Medulla oblongata (tissue), 1 donor: Measurements from ENCODE around the gene SETD1B.

Experiments
- DNase-seq: peaks from one replicate; pipeline ENCODE4 v3.0.0-alpha.2; 2015; ENCODE audit errors: extremely low spot score

SETD1B gene

GRCh38 chr12:121795034-121795968 lies 8.5 kb upstream of the SETD1B start:
- DNase-seq, result peak; percentile 94

DNA sequence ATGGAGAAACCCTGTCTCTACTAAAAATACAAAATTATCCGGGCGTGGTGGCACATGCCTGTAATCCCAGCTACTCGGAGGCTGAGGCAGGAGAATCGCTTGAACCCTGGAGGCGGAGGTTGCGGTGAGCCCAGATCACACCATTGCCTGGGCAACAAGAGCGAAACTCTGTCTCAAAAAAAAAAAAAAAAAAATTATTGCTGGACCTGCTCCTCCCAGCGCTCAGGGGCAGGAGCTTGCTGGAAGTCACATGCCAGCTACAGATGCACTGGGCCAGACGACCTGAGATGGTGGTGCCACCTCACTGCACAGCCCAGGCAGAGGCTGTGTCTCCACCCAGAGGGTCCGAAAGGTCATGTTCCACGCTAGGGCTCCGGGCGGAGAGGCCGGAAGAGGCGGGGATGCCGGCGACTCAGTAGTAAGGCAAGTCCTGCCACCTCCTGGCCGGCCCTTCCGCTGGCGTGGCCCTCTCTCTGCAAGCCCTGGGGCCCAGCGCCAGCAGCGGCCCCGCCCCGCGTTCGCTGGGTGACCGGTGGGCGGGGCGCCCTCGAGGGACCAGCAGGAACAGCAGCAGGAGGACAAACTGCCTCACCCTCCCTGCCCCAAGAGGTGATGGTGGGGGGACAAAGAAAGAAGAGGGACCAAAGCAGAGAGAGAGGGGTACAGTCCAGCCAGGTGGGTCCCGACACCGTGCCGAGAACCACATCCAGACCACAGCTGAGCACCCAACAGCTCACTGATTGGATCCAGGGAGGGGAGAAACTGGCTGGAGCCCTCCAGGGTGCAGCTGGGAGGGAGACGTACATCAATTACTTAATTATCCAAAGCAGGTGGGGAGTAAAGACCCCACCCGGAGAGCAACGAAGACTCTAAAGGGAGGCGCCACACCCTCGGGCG lies 6.7 kb upstream of the SETD1B start:
- peak; percentile 90 for DNase-seq

DNA sequence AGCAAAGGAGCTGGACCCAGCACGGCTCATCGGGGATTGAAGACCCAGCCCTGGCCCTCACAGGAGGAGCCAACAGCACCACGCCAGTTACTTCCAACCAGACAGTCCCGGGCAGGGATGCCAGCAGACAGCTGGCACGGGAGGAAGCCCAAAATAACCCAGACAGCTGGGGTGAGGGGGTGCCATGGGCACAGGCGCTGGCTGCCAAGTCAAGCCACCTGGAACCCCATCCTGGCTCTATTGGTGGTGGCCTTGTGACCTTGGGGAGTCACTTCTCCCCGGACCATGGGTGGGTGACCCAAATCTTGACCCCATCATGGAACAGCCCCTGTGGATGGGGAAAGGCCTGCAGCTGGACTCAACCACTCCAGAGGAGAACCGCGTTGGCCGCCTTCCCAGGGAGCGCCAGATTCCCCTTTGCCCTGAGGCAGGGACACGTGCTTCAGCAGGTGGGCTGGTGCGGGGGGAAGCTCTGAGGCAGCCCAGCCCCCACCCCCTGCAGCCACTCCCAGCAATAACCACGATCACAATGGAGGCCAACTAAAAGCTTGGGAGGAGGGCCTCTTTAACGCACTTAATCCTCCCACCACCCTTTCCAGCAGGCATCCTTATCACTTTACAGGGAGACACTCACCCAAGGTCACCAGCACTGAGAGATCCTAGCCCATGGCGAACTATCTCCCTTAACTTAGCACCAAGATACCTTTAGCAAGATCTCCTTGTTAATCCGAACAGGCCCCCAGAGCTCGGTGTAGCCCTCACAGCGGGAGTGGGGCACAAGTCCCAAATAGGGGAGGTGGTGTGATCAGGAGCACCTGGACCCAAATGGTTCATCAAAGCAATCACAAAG lies 5.6 kb upstream of the SETD1B start:
- peak; percentile 46 for DNase-seq

- no peak for DNase-seq
Observed at GRCh38 chr12:121798787-121799155, 5.0 kb upstream of the SETD1B start.

DNA sequence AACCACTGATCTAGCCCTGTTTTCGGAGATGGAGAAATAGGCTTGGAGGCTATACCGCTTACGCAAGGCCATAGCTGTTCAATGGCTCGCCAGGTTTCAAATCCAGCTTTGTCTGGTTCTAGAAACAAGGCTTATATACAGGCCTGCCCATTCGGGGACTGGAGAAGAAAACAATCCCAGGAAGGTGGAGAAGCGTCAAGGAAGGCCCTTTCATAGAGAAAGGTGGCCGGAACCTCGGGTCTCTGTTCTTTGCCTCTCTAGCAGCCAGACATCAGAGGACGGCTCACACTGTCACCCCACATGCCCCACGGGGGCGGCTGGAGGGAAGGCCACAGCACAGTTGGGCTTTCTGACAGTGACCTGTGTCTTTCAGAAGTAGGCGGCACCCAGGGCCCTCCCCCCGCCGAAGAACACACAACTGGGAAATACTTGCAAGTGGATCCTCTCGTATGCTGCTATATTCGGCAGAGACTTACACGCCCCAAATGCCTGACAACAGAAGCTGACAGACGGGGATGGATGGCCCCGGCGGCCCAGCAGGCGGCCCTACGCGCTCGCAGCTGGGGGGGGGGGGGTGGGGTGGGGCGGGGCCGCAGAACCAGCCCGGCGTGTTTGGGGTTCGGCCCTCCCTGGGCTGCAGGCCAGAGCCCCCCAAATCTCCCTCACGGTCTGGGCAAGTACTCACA lies 4.5 kb upstream of the SETD1B start:
- peak; percentile 79 for DNase-seq

DNA sequence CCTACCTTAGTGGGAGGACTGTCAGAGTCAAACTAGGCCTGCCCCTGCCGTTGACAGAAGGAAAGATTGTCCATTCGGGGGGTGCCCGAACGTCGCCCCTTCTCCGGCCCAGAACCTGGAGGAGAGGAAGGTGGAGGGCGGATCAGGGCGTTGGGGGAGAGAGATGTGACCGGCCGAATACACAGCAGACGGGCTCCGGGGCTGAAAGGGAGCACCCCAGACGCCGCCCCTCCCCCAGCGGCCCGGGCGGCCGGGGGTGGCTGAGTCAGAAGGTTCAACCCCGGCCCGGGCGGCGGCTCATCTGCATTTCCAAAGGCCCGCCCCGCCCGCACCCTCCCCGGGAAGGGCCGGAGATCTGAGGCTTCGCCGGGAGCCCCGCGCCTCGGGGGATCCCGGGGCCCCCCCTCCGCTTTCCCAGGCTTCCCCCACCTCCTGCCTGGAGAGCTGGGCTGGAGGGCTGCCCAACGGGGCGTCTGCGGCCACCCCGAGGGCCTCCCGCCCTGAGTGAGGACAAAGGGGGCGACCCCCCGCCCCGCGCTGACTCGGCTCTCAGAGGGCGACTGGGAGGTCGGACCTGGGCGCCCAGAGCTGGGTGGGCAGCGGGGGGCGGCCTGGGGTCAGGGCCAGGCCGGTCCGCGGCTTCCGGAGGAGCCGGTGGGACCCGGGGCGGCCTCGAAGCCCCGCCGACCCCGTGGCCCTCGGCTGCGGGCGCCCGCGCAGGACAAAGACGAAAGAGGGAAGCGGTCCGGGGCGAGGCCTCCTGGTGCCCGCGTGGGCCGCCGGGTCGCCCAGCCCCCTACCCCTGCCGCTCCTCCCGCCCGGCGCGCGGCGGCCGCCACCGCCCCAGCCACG lies 3.7 kb upstream of the SETD1B start:
- peak; percentile 76 for DNase-seq

DNA sequence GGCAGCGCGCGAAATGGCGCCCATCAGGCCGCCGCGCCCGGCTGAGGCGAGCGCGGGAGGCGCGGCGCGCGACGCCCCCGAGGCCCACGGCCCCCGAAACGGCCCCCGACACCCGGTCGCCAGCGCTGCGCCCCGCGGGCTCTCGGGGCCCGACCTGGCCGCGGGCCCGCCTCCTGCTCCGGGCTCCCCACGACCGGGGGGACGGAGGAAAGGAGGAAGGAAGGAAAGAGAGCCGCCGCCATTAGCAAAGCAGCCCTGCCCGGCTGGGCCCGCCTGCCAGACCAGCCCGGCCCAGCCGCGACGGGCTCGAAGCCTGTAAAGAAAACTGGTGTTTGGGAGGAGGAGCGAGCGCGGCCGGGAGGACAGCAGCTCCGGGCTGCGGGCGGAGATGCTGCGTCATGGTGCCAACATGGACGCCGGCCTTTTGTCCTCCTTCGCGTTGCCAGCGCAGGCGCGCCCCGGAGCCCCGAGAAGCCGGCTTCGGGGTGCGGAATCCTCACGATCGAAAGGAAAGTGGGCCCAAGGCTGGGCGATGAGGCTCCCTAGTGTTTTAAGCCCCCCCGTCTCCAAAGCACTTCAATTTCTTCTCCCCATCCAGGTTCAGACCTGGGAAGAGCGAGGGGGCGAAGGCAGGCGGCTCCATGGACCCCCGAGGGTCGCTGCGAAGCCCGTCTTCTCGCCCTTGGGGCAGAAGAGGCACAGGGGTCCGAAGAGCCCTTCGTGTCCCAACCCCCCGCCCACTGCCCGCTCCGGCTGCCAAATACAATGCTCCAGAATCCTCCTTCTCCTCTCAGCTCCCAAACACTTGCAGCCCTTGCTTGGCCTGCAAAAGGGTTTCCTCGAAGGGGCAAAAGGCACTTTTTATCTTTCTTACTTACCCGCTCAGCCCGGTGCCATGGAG lies 2.9 kb upstream of the SETD1B start:
- DNase-seq, result peak; percentile 72

DNA sequence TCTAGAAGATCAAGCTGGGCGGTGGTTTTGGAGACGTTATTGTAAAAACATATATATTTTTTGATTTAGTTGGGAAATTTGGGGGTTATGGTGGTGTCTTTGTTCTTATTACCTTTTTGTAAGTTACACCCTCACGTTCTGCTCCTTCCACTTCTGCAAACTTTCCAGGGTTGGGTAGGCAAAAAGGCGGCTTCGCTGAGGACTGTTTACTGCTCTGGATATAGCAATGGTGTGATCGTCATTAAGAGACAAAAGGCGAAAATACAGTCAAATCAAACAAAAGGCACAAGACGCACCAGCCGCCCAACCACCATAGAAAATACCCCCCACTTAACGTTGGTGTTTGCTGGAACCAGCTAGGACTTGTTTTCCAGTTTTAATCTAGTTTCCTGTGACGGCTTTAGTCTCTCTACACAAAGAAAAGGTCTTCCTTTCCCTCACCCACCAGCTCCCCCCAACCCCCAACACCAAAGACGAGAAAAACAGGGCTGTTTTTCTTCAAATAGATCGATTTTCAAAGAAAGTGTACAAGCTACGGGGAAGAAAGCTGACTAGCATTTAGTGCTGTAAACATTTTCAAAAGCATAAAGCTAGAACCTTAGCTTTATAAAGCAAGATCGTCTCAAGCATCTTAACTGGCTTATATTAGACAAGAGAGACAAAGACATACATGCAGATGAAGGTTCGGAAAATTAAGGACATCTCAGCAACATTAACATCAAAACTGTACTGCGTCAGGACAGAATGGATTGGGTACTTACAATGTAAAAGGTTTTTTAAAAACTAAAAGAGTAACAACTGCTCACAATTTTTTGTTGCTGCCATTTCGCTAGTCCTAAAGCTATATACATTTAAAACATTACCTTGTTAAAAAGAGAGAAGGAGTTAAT lies 2.0 kb upstream of the SETD1B start:
- peak; percentile 64 for DNase-seq

- DNase-seq, result no peak
Observed at GRCh38 chr12:121802485-121802842, 1.3 kb upstream of the SETD1B start.

DNA sequence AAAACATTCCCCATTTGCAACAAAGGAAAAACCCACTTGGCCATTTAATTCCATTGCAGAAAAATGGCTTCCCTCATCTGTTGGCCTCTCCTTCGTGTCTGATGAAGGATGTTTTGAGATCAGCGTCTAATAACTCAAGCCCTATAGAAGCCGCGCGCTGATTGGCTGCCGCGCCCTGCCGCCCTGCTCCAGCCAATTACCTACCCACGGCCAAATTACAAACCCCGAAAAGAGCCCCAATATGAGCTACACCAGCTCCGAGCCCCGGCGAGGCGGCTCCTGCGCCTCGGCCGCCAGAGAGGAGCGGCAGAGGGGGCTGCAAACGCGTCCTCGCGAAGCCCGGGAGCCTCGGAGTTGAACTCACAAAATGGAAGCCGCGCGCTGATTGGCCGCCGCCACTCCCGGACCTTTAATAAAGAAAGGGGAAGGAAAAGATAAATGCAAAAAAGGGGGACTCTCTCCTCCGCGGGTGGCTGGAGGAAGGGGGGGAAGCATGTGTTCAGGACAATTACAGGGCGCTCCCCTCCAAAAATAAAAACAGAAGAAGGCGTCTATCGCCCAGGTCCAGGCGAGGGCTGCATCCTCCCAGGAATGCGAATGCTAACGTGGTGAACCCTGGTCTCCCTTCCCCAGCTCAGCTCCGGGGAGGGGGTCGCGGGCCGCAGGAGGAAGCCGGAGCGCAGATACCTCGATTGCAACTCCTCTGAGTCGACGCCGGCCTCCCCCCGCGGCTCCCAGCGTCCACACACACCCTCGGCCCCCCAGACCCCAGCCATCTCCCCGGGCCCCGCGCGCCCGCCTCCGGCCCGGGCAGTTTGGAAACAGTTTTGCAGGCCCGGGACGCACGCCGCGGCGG lies 738 bp upstream of the SETD1B start:
- peak; percentile 96 for DNase-seq

DNA sequence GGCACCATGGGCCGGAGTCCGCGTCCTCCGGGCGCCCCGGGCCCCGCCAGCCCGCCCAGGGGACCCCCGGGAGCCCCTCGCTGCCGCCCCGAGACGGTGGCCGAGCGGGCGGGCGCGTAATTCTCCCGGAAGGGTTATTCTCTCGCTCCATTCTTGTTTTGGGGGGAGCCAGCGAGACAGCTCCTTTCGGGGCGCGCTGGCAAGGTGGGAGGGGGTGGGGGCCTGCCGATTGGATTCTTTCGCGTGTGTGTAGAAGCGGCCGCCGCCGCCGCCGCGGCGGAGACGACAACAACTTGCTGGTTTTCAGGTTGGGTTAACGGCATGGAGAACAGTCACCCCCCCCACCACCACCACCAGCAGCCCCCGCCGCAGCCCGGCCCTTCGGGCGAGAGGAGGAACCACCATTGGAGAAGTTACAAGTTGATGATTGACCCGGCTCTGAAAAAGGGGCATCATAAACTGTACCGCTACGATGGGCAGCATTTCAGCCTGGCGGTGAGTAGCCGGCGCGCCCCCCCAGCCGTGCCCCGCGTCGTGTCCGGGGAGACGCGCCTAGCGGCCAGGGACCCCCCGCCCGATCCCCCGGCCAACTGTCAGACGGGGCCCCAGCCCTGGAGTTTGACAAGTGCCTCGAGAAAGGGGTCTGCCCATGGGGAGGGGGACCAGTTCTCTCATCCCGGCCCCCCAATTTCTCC lies 755 bp downstream of the SETD1B start:
- peak; percentile 23 for DNase-seq

DNA sequence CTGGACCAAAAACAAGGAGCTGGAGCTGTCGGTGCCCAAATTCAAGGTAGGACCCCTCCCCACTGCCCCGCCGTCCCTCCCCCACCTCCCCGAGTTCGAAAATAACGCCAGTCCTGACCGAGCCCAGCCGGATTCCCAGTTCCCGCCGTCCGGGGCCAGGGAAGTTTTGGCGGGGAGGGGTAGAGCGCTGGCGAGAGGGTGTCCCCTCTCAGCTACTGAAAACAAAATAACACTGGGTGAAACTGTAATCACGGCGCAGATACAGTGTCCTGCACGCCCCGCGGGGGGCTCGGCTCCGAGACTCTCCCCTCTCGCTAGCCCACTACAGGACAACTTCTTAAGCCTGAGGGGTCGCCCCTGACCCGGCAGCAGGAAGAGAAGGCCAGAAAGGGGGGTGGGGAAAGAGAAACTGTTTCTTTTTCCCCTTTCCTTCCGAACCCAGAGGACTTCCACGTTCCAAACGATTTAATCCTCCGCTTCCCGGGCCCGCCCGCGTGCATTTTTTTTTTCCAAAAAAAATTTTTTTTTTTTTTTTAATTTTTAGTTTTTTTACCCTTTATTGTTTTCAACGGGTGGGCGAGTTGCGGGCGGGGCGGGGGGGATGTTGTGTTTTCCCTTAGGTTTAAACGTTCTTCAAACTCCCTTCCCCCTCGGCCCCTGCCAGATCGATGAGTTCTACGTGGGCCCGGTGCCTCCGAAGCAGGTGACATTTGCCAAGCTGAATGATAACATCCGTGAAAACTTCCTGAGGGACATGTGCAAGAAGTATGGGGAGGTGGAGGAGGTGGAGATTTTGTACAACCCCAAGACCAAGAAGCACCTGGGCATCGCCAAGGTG lies 1.6 kb downstream of the SETD1B start:
- DNase-seq, result no peak

- no peak for DNase-seq
Observed at GRCh38 chr12:121806009-121806545, 2.3 kb downstream of the SETD1B start.

- peak; percentile 25 for DNase-seq
Observed at GRCh38 chr12:121806546-121807423, 3.0 kb downstream of the SETD1B start.
